Ovary (tissue), 9 donors: ENCODE results near the gene BMERB1. TPM values are rescaled to one million over a fixed set of nuclear protein-coding genes. Genes with fewer than 3 reads are reported as not detected.

Experiments used
- DNase-seq, 5 donors: peaks; one replicate each; pipeline ENCODE4 v3.0.0-alpha.2; 2019 to 2020
- H3K27ac ChIP-seq, 2 donors: fragments of 200-600 bp; one replicate each; pipeline versions ENCODE4 v1.5.1 to v1.8.0; 2019 to 2022
- H3K27me3 ChIP-seq: fragments of 200-600 bp; one replicate; pipeline ENCODE4 v1.8.0; 2022
- H3K36me3 ChIP-seq: fragments of 200-600 bp; sonication (generic); one replicate; pipeline ENCODE4 v1.5.1; 2019
- H3K4me1 ChIP-seq: one replicate; pipeline ENCODE4 v1.8.1; 2013; ENCODE audit warnings: mild to moderate bottlenecking, moderate library complexity; ENCODE audit not compliant: insufficient read depth
- H3K4me3 ChIP-seq: fragments of 200-600 bp; sonication (generic); one replicate; pipeline ENCODE4 v1.5.1; 2017
- H3K9me3 ChIP-seq, 2 donors: fragments of 200-600 bp in 1 of 2; sonication (generic) in 1 of 2; one replicate each; pipeline versions ENCODE4 v1.5.1 to v1.8.1; 2013 to 2019; ENCODE audit warnings: mild to moderate bottlenecking in 1 of 2, moderate library complexity in 1 of 2
- EP300 ChIP-seq: sonication (generic); formaldehyde crosslinking; IDR thresholded peaks from one replicate; pipeline ENCODE4 v1.6.1; 2017; ENCODE audit warnings: antibody characterized with exemption
- POLR2A ChIP-seq: fragments of 450-650 bp; IDR thresholded peaks from one replicate; pipeline ENCODE4 v1.6.1; 2017; ENCODE audit warnings: antibody characterized with exemption, mild to moderate bottlenecking, moderate library complexity
- WGBS, 3 donors: extraction: QIAGEN DNeasy Blood & Tissue Kit in 1 of 3; methylation state at CpG; one replicate each; pipeline versions ENCODE4 v1.1.5 to v1.1.7; 2013 to 2017; 5-methylcytosine and 5-hydroxymethylcytosine counted together
- intact Hi-C, 4 donors: fragments of 100-400 bp; cut with DNase I; formaldehyde crosslinking; loops; one replicate each; pipeline versions ENCODE4 v1.11.0 to v1.15.1; 2022 to 2023
- polyA plus RNA-seq, 2 donors: library from polyadenylated mRNA; stranded (reverse); fragments of 200-250 nt in 1 of 2; fragments of 350-450 nt in 1 of 2; fragmentation: Illumina TruSeq in 1 of 2; extraction: RNeasy Lipid Tissue Mini Kit (QIAGEN cat#74804) in 1 of 2; gene quantifications; one replicate each; pipeline ENCODE4 v1.2.3, GENCODE V29; 2013 to 2014
- total RNA-seq, 7 donors: library from RNA; depleted of rRNA in 2 of 7; stranded (reverse); fragments of >200 nt in 2 of 7; fragmentation: NEBNext Ultra II Directional in 3 of 7; extraction: Animal tissue kit (Norgen Biotek cat#: 25700) in 3 of 7; gene quantifications; one replicate each; pipeline versions ENCODE4 v1.1.0 to v1.2.4, GENCODE V29; 2016 to 2023
- TF ChIP-seq, protein P1 (sequence below), 3 donors: fragments of 450-650 bp in 2 of 3; fragments of 200-600 bp in 1 of 3; IDR thresholded peaks; one replicate each; pipeline versions ENCODE4 v1.5.1 to v1.8.0; 2016 to 2022; ENCODE audit warnings: antibody characterized with exemption in 3 of 3, mild to moderate bottlenecking in 1 of 3
- donor health status: DM: no; HTN: no; CAD: no; lungs with moderate emphysema.
- donor health status: DM: no; HTN: no; CAD: no.
- donor health status: Bipolar disorder and iron deficiency.
- donor health status: DM: yes; HTN: yes; CAD: no.
- donor health status: DM: no; HTN: no; CAD: no.
- donor health status: DM: yes; HTN: yes; CAD: no.

BMERB1 gene
- total and polyA plus RNA-seq, 9 donors = 22.6 to 77.5 (median 65.2) TPM

DNA sequence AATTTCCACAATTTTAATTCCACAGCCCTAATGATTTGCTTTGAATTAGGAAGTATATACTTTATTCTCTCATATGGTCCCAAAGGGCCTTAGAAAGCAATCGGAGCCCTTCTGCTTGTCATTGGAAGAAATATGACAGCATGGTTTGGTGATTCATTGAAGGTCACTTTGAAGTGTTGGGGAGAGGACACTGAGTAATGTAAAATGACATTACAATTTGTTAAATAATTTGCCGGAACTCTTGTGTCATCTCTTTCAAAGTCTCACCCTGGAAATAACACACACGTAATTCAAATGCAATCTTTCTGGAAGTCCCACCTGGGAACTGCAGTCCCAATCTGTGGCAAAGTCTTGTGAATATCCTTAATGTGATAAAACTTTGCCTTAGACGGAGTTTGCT is 59.8 kb downstream of the BMERB1 start:
- no peaks in the 10 kb centered on the region for H3K27me3 ChIP-seq
- 49 to 73% (median 57%) methylated on average over 4 of the region's 4 CpGs for WGBS, 3 donors
- H3K9me3 ChIP-seq = no peaks in the 10 kb centered on the region
- TF ChIP-seq EP300 (no peak), POLR2A (no peak)
- TF ChIP-seq, protein P1, sequence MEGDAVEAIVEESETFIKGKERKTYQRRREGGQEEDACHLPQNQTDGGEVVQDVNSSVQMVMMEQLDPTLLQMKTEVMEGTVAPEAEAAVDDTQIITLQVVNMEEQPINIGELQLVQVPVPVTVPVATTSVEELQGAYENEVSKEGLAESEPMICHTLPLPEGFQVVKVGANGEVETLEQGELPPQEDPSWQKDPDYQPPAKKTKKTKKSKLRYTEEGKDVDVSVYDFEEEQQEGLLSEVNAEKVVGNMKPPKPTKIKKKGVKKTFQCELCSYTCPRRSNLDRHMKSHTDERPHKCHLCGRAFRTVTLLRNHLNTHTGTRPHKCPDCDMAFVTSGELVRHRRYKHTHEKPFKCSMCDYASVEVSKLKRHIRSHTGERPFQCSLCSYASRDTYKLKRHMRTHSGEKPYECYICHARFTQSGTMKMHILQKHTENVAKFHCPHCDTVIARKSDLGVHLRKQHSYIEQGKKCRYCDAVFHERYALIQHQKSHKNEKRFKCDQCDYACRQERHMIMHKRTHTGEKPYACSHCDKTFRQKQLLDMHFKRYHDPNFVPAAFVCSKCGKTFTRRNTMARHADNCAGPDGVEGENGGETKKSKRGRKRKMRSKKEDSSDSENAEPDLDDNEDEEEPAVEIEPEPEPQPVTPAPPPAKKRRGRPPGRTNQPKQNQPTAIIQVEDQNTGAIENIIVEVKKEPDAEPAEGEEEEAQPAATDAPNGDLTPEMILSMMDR (IDR thresholded peaks at IDR 0.05) = no peak
- no peak overlapping the region for H3K27ac ChIP-seq
- H3K4me1 ChIP-seq = peaks cover 5% of the 10 kb centered on the region
- H3K36me3 ChIP-seq = no peaks in the 10 kb centered on the region
- intact Hi-C loops = no loop called here
- H3K4me3 ChIP-seq = no peak overlapping the region
- no peak for DNase-seq

DNA sequence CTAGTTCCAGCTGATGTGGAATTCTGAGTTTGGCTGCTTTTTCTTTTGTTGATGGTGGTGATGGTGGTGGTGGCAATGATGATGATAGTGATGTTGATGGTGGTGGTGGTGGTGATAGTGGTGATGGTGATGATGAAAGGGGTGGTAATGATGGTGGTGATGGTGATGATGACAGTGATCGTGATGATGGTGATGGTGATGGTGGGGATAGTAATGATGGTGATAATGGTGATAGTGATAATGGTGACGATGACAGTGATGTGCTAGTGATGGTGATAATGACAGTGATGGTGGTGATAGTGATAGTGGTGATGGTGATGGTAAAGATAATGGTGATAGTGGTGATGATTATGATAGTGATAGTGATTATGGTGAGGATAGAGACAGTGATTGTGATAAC is 61.5 kb downstream of the BMERB1 start:
- Histone ChIP-seq H3K9me3 (no peaks in the 10 kb centered on the region), H3K4me1 (peaks cover 1% of the 10 kb centered on the region), H3K27ac (no peak overlapping the region), H3K4me3 (no peak overlapping the region), H3K36me3 (no peaks in the 10 kb centered on the region), H3K27me3 (no peaks in the 10 kb centered on the region)
- intact Hi-C loops = no loop called here
- WGBS, 3 donors = 97 to 100% (median 97%) methylated on average over 2 of the region's 2 CpGs
- no peak for DNase-seq
- TF ChIP-seq POLR2A (no peak), EP300 (no peak)
- TF ChIP-seq, protein P1 (IDR thresholded peaks at IDR 0.05) = no peak

DNA sequence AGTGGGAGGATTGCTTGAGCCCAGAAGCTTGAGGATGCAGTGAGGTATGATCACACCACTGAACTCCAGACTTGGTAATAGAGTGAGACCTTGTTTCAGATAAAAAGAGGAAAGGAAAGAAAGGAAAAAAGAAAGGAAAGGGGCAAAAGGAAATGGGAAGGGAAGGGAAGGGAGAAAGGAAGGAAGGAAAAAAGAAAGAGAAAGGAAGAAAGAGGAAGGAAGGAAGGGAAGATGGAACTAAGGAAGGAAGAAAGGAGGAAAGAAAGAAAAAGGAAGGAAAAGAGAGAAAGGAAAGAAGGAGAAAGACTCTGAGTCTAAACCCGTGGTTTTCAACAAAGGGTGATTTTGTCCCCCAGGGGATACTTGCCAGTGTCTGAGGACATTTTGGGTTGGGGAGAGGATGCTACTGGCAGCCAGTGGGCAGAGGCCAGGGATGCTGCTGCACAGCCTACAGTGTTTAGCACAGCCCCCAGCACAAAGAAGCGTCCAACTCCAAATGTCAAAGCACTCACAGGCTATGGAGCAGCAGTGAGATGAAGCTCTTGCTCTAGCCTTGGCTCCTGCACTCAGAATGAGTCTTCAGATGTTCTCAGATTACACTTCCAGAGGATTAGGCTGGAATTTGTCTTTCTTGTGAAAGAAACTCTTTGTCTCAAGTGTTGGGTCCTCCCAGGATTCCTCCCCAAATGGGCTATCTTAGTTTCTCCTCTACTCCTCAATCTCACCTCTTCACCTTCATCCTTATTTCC is 64.2 kb downstream of the BMERB1 start:
- 80 to 90% (median 82%) methylated on average over 2 of the region's 2 CpGs for WGBS, 3 donors
- no peak overlapping the region for H3K4me3 ChIP-seq
- DNase-seq = no peak
- no peaks in the 10 kb centered on the region for H3K9me3 ChIP-seq
- H3K36me3 ChIP-seq = no peaks in the 10 kb centered on the region
- no peaks in the 10 kb centered on the region for H3K4me1 ChIP-seq
- TF ChIP-seq, protein P1 (IDR thresholded peaks at IDR 0.05) = no peak
- TF ChIP-seq POLR2A (no peak), EP300 (no peak)
- intact Hi-C loops = no loop called here
- no peaks in the 10 kb centered on the region for H3K27me3 ChIP-seq
- no peak overlapping the region for H3K27ac ChIP-seq

DNA sequence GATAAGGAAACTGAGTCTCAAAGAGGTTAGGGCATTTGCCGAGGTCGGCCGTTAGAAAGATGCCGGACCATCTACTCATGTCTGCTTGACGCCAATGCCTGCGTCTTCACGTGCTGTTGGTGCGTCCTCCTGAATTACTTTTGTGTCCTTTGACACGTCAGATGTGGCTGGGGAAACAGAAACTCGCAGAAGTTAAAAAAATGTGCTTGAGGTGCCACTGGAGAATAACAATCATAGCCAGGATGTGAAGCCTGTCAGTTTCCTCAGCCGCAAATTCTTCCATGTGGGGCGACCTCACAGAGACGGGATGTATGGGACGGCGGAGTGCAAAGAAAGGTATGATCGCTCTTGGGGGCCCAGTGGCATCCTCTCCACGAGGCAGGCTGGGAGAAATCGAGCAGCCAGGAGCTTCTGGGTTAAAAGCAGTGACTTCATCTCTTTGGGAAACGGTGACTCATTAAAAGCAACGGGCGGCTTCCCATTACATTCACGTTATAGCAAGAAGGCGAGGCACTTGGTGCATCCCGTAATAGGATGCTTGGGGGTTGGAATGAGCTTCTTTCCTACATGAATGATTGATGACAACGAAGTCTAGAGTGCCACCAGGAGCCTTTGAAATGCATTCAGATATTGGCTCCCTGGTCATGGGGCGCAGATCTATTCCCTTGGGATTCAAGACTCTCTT is 67.8 kb downstream of the BMERB1 start:
- intact Hi-C loops = no loop called here
- no peak for DNase-seq
- H3K4me1 ChIP-seq = peaks cover 2% of the 10 kb centered on the region
- whole genome bisulfite sequencing, 3 donors = 78 to 83% (median 81%) methylated on average over 26 of the region's 26 CpGs
- no peak overlapping the region for H3K27ac ChIP-seq
- no peak overlapping the region for H3K4me3 ChIP-seq
- H3K9me3 ChIP-seq = no peaks in the 10 kb centered on the region
- TF ChIP-seq EP300 (no peak), POLR2A (no peak)
- TF ChIP-seq, protein P1 (IDR thresholded peaks at IDR 0.05) = no peak
- no peaks in the 10 kb centered on the region for H3K36me3 ChIP-seq
- no peaks in the 10 kb centered on the region for H3K27me3 ChIP-seq
